B cell (primary cell): Measurements from ENCODE around the gene REEP6.

ENCODE experiments used
- CTCF ChIP-seq: fragments of 200-600 bp; IDR thresholded peaks from one replicate; pipeline ENCODE4 v1.8.0; 2022; ENCODE audit warnings: antibody characterized with exemption, mild to moderate bottlenecking
- EZH2 ChIP-seq: IDR thresholded peaks from 2 replicates; pipeline ENCODE4 v1.6.1; 2012; ENCODE audit warnings: borderline replicate concordance, low read depth, mild to moderate bottlenecking, moderate library complexity, low read length; ENCODE audit not compliant: insufficient read depth, poor library complexity, severe bottlenecking

- TF ChIP-seq CTCF (no peak), EZH2 (no peak)
Measured at GRCh38 chr19:1528596-1529429, 37.8 kb downstream of the REEP6 start.
